Testis (tissue), 3 donors: Measurements from ENCODE around the gene FAM228A. TPM values are rescaled to one million over a fixed set of nuclear protein-coding genes. Genes with fewer than 3 reads are reported as not detected.

Experiments
- DNase-seq: peaks from one replicate; pipeline ENCODE4 v3.0.0-alpha.2; 2019
- H3K27ac ChIP-seq, 2 donors: fragments of 200-600 bp; sonication (generic); one replicate each; pipeline ENCODE4 v1.5.1; 2019
- H3K27me3 ChIP-seq: fragments of 200-600 bp; sonication (generic); one replicate; pipeline ENCODE4 v1.5.1; 2019
- H3K36me3 ChIP-seq: fragments of 200-600 bp; sonication (generic); one replicate; pipeline ENCODE4 v1.5.1; 2017; ENCODE audit warnings: low read depth; ENCODE audit errors: missing control alignments
- H3K4me1 ChIP-seq: fragments of 200-600 bp; sonication (generic); one replicate; pipeline ENCODE4 v1.5.1; 2019
- H3K4me3 ChIP-seq, 2 donors: fragments of 200-600 bp; sonication (generic); one replicate each; pipeline ENCODE4 v1.5.1; 2017 to 2019
- H3K9me3 ChIP-seq: fragments of 200-600 bp; sonication (generic); one replicate; pipeline ENCODE4 v1.5.1; 2017
- POLR2A ChIP-seq: fragments of 450-650 bp; IDR thresholded peaks from one replicate; pipeline ENCODE4 v1.6.1; 2017; ENCODE audit warnings: antibody characterized with exemption, mild to moderate bottlenecking, moderate library complexity
- WGBS, 2 donors: methylation state at CpG; one replicate each; pipeline ENCODE4 v1.1.5; 2018; 5-methylcytosine and 5-hydroxymethylcytosine counted together
- intact Hi-C: fragments of 100-400 bp; cut with DNase I; formaldehyde crosslinking; loops from one replicate; pipeline ENCODE4 v1.15.1; 2023; ENCODE audit warnings: low total_unique reads
- polyA plus RNA-seq: library from polyadenylated mRNA; stranded (reverse); fragments of 350-450 nt; fragmentation: Illumina TruSeq; extraction: RNeasy Lipid Tissue Mini Kit (QIAGEN cat#74804); gene quantifications from one replicate; pipeline ENCODE4 v1.2.3, GENCODE V29; 2014; ENCODE audit warnings: low read depth, low replicate concordance; ENCODE audit not compliant: insufficient read depth
- total RNA-seq, 2 donors: library from RNA; depleted of rRNA; stranded (reverse); fragments of >200 nt; gene quantifications; one replicate each; pipeline ENCODE4 v1.2.3, GENCODE V29; 2016
- TF ChIP-seq, protein P1 (sequence below), 3 experiments: fragments of 450-650 bp in 2 of 3; fragments of 200-600 bp in 1 of 3; sonication (generic) in 1 of 3; IDR thresholded peaks; one replicate each; pipeline ENCODE4 v1.5.1; 2016 to 2019; ENCODE audit warnings: antibody characterized with exemption in 3 of 3, mild to moderate bottlenecking in 2 of 3, moderate library complexity in 1 of 3

Gene FAM228A
- total and polyA plus RNA-seq, 3 donors from 2014 or later, result 29.7 to 72.4 (median 33.4) TPM

DNA sequence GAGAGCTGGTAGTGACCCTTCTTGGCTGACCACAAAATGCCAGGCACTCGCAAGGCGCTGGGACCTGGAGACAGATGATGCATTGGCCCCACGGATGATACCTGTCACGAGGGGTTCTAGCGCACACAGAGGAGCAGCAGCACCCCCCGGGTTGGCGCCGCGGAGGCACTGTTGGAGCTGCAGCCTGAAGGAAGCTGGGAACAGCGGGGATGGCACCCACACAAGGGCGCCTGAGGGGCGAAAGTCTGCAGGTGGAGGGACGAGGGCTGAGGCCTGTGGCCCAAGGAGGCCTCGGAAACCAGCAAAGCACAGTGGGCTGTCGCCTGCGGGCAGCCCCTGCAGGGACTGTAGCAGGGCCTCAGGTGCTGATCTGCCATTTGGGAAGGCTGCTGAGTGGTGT, 33.6 kb downstream of the FAM228A start:
- DNase-seq, result no peak
- no peak overlapping the region for H3K4me3 ChIP-seq
- no peaks in the 10 kb centered on the region for H3K4me1 ChIP-seq
- no peaks in the 10 kb centered on the region for H3K27me3 ChIP-seq
- 96 to 100% methylated on average over 1 to 16 of the region's 16 CpGs for WGBS, 2 donors
- TF ChIP-seq, protein P1, sequence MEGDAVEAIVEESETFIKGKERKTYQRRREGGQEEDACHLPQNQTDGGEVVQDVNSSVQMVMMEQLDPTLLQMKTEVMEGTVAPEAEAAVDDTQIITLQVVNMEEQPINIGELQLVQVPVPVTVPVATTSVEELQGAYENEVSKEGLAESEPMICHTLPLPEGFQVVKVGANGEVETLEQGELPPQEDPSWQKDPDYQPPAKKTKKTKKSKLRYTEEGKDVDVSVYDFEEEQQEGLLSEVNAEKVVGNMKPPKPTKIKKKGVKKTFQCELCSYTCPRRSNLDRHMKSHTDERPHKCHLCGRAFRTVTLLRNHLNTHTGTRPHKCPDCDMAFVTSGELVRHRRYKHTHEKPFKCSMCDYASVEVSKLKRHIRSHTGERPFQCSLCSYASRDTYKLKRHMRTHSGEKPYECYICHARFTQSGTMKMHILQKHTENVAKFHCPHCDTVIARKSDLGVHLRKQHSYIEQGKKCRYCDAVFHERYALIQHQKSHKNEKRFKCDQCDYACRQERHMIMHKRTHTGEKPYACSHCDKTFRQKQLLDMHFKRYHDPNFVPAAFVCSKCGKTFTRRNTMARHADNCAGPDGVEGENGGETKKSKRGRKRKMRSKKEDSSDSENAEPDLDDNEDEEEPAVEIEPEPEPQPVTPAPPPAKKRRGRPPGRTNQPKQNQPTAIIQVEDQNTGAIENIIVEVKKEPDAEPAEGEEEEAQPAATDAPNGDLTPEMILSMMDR (IDR thresholded peaks at IDR 0.05), result no peak
- TF ChIP-seq POLR2A, result no peak
- H3K27ac ChIP-seq, result no peak overlapping the region
- no peaks in the 10 kb centered on the region for H3K9me3 ChIP-seq
- H3K36me3 ChIP-seq, result no peaks in the 10 kb centered on the region
- intact Hi-C loops, result no loop called here

DNA sequence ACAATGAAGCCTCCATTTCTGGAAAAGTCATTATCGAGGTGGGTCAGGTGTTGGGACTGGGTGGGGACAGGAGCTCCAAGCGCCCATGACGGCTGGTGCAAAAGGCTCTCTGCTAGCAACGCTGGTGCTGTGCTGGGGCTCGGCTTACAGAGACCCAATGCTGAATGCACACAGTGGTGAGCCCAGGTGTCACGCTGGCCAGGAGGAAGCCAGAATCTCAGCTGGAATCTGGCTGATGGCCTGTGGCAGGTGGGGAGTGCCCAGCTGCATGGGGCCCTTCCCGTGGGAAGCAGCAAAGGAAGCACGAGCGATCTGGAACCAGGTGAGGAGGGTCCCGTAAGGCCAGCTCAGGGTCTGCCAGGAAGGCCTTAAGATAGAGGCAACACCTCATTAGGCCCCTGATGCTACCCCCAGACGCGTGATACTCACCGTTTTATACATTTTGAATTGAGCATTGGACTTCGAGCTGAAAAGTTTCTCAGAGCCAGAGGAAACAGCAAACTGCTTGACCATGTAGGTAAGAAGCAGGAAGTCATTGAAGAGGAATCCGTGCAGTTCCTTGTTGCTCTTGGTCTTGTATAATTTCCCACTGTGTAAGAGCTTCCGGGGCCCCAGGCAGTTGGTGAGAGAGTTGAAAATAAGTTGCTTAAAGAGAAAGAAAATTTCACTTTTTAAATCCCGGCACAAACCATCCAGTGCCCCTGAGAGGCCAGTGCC, 34.7 kb downstream of the FAM228A start:
- H3K4me1 ChIP-seq, result no peaks in the 10 kb centered on the region
- H3K36me3 ChIP-seq, result no peaks in the 10 kb centered on the region

DNA sequence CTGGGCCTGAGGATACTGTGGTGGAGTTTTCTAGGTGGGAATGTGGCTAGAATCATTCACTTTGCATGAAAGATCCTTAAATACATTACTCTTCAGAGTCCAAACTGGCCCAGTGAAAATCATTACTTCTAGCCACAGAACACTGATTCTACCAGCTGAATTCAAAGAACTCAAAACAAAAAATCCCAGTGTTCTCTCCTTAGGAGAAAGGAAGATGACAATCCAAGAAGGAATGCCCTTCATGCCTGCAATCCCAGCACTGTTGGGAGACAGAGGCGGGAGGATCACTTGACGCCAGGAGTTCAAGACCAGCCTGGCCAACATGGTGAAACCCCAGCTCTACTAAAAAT, 35.2 kb downstream of the FAM228A start:
- Histone ChIP-seq H3K4me1 (no peaks in the 10 kb centered on the region), H3K9me3 (no peaks in the 10 kb centered on the region), H3K4me3 (no peak overlapping the region), H3K27ac (no peak overlapping the region), H3K27me3 (no peaks in the 10 kb centered on the region), H3K36me3 (no peaks in the 10 kb centered on the region)
- no peak for DNase-seq
- no peak for TF ChIP-seq POLR2A
- intact Hi-C loops, result no loop called here
- whole genome bisulfite sequencing, 2 donors, result 92 to 95% methylated on average over 2 of the region's 2 CpGs

More for the DNA sequence above, 34.7 kb downstream of the FAM228A start:
- no peaks in the 10 kb centered on the region for H3K9me3 ChIP-seq
- 89 to 90% methylated on average over 14 to 16 of the region's 17 CpGs for WGBS, 2 donors
- no peak overlapping the region for H3K4me3 ChIP-seq
- H3K27ac ChIP-seq, result no peak overlapping the region
- no peak for DNase-seq
- intact Hi-C loops, result no loop called here
- no peak for TF ChIP-seq POLR2A
- TF ChIP-seq, protein P1 (IDR thresholded peaks at IDR 0.05), result no peak
- no peaks in the 10 kb centered on the region for H3K27me3 ChIP-seq

DNA sequence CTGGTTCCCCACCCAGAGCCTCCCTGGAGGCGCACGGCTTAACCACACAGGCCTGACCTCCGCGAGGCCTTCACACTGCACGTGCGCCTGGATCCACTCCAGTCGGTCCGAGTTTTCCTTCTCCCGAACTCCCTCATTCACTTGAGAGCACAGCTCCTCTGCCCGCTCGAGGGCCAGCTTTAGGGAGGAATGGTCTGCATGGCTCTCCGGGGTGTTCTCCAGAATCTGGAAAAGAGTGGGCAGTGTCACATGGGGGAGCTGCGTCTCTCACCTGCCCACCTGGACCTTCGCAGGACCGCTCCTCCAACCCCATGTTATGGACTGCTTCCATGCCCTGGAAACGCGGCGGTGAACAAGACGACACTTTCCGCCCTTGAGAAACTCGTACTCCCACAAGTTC, 35.9 kb downstream of the FAM228A start:
- Histone ChIP-seq H3K36me3 (no peaks in the 10 kb centered on the region), H3K27ac (no peak overlapping the region), H3K4me1 (no peaks in the 10 kb centered on the region), H3K9me3 (no peaks in the 10 kb centered on the region), H3K27me3 (no peaks in the 10 kb centered on the region), H3K4me3 (no peak overlapping the region)
- 88 to 93% methylated on average over 18 to 21 of the region's 21 CpGs for WGBS, 2 donors
- no peak for TF ChIP-seq POLR2A
- TF ChIP-seq, protein P1 (IDR thresholded peaks at IDR 0.05), result no peak
- intact Hi-C loops, result no loop called here
- DNase-seq, result no peak

DNA sequence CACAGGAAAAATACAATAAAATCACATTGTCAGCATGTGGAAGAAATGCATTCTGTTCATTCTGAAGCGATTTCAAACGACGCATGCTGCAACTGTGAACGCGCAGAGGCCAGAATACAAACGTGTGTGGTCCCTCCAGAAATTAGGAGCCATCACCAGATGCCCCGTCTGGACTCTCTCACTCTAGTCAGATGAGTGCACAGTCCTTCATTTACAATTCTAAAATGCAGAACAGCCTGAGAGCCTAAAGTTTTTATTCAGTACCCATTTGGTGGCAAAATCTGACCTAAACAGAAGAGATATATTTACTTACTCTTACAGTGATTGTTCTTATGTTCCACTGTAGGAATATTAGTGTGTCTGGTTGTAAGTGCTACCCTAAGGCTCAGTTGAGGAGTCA, 36.6 kb downstream of the FAM228A start:
- Histone ChIP-seq H3K27me3 (no peaks in the 10 kb centered on the region), H3K9me3 (no peaks in the 10 kb centered on the region), H3K4me3 (no peak overlapping the region), H3K4me1 (no peaks in the 10 kb centered on the region), H3K27ac (no peak overlapping the region), H3K36me3 (no peaks in the 10 kb centered on the region)
- no peak for DNase-seq
- TF ChIP-seq, protein P1 (IDR thresholded peaks at IDR 0.05), result no peak
- TF ChIP-seq POLR2A, result no peak
- 79 to 91% methylated on average over 7 of the region's 7 CpGs for WGBS, 2 donors
- intact Hi-C loops, result no loop called here
